Ascending aorta (tissue), 2 donors: ENCODE measurements around the gene ALG5. TPM values are rescaled to one million over a fixed set of nuclear protein-coding genes. Genes with fewer than 3 reads are reported as not detected.

Experiments used
- DNase-seq, 2 donors: peaks; one replicate each; pipeline ENCODE4 v3.0.0-alpha.2; 2019; ENCODE audit warnings: low spot score in 2 of 2
- H3K27ac ChIP-seq, 2 donors: fragments of 200-600 bp; sonication (generic); one replicate each; pipeline ENCODE4 v1.5.1; 2016 to 2017; ENCODE audit warnings: mild to moderate bottlenecking in 1 of 2
- H3K27me3 ChIP-seq: fragments of 200-600 bp; sonication (generic); one replicate; pipeline ENCODE4 v1.5.1; 2017
- H3K36me3 ChIP-seq, 2 donors: fragments of 200-600 bp; sonication (generic); one replicate each; pipeline ENCODE4 v1.5.1; 2016
- H3K4me1 ChIP-seq, 2 donors: fragments of 200-600 bp; sonication (generic); one replicate each; pipeline ENCODE4 v1.5.1; 2016 to 2017; ENCODE audit warnings: mild to moderate bottlenecking in 1 of 2
- H3K4me3 ChIP-seq, 2 donors: fragments of 200-600 bp; sonication (generic); one replicate each; pipeline ENCODE4 v1.5.1; 2016 to 2017; ENCODE audit warnings: mild to moderate bottlenecking in 1 of 2
- H3K9me3 ChIP-seq, 2 donors: fragments of 200-600 bp; sonication (generic); one replicate each; pipeline ENCODE4 v1.5.1; 2016
- intact Hi-C: fragments of 100-400 bp; cut with DNase I; formaldehyde crosslinking; loops from one replicate; pipeline ENCODE4 v1.15.1; 2023
- total RNA-seq: library from RNA; depleted of rRNA; stranded (reverse); fragments of >200 nt; gene quantifications from one replicate; pipeline ENCODE4 v1.1.0, GENCODE V29; 2016
- TF ChIP-seq, protein P1 (sequence below), 3 experiments: fragments of 200-600 bp in 2 of 3; fragments of 450-650 bp in 1 of 3; sonication (generic) in 2 of 3; IDR thresholded peaks; one replicate each; pipeline ENCODE4 v1.5.1; 2016 to 2019; ENCODE audit warnings: antibody characterized with exemption in 3 of 3, mild to moderate bottlenecking in 1 of 3, moderate library complexity in 1 of 3

The ALG5 gene
- total RNA-seq, 1 donor from 2014 or later = 26.7 TPM

DNA sequence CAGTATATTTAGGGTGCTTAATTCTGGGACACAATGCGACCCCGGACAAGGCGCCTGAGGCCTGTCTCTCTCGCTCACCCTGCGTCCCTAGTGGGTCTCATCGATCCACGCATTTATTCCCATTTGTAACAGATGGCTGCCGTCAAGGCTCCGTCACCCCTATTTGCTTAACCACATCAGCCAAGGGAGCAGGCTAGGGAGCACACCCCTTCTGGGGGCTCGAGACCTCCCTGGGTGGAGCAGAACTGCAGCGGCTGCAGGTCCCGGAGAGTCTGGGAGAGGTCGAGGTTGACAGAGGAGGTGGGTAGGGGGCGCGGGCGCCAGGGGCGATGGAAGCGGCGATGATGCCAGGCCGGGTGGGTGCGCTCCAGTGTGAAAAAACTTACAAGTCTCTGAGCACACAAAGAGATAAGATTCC is 507 bp downstream of the ALG5 start:
- Histone ChIP-seq H3K36me3 (peaks cover 0 to 24% of the 10 kb centered on the region in 2 donors), H3K27ac (peak overlapping the region; percentile 98 to 100), H3K9me3 (no peaks in the 10 kb centered on the region), H3K27me3 (no peaks in the 10 kb centered on the region), H3K4me3 (peak overlapping the region; percentile 88 to 98), H3K4me1 (peaks cover 3 to 5% of the 10 kb centered on the region in 2 donors)
- intact Hi-C loops = loop anchor here (1.0 to 5.0 kb wide), 2 partner anchors 78 to 651 kb away; partner anchors contain the start of genes SMAD9 and SPART
- no peak for DNase-seq
- TF ChIP-seq, protein P1, sequence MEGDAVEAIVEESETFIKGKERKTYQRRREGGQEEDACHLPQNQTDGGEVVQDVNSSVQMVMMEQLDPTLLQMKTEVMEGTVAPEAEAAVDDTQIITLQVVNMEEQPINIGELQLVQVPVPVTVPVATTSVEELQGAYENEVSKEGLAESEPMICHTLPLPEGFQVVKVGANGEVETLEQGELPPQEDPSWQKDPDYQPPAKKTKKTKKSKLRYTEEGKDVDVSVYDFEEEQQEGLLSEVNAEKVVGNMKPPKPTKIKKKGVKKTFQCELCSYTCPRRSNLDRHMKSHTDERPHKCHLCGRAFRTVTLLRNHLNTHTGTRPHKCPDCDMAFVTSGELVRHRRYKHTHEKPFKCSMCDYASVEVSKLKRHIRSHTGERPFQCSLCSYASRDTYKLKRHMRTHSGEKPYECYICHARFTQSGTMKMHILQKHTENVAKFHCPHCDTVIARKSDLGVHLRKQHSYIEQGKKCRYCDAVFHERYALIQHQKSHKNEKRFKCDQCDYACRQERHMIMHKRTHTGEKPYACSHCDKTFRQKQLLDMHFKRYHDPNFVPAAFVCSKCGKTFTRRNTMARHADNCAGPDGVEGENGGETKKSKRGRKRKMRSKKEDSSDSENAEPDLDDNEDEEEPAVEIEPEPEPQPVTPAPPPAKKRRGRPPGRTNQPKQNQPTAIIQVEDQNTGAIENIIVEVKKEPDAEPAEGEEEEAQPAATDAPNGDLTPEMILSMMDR (IDR thresholded peaks at IDR 0.05) = no peak

DNA sequence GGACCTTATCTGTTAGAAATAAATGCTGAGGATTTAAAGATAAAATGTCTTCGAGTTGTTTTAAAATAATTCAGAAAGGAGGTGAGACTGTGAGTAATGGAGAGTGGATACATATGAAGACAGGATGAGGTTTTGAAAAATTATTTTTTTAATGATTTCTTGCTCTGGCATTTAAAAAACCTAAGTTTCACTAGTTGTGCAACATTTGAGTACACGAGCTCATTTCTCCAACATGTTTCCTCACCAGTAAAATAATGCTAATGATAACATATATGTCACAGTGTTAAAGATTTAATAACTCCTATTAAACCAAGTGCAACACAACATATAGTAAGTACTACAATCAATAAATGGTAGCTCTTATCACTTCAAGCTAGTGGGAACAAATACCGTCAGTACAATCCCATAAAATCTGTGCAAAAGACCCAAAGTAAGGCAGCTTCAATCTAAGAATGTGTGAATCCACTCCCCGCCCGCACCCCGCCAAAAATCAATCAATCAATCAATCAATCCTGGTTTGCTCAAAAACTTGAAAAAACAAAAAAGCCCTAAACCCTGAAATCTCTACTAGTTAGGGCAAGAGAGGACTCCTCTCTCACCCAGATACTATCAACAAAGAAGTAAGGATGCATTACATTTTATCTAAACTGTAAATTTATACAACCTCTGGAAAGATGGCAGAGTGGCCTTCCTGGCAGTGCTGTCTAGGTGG is 1.3 kb downstream of the ALG5 start:
- Histone ChIP-seq H3K27ac (peak overlapping the region; percentile 98 to 100), H3K36me3 (peaks cover 5 to 24% of the 10 kb centered on the region in 2 donors), H3K4me3 (peak overlapping the region; percentile 88 to 98), H3K4me1 (peaks cover 3 to 5% of the 10 kb centered on the region in 2 donors), H3K27me3 (no peaks in the 10 kb centered on the region), H3K9me3 (no peaks in the 10 kb centered on the region)
- DNase-seq = no peak
- intact Hi-C loops = loop anchor here (5.0 kb wide), 1 partner anchor 651 kb away; the partner anchor contains the start of gene SPART
- TF ChIP-seq, protein P1 (IDR thresholded peaks at IDR 0.05) = no peak

DNA sequence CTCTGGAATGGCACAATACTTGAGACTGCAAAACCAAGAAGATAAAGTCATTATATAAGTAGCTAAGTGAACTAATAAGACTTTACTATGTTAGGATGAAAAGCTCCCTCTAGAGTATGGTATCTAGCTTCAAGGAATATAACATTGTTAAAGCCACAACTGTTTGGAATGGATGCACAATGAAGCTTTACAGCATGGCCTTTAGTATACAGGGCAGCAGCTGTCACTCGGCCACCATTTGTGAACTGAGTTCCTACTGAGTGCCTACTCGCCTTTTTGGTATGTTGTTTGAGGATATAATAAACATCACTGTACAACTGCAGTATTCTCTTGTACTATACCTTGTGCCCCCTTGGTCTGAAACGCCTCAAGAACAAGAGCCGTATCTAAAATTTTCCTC is 6.8 kb downstream of the ALG5 start:
- H3K4me3 ChIP-seq = no peak overlapping the region
- TF ChIP-seq, protein P1 (IDR thresholded peaks at IDR 0.05) = no peak
- no peaks in the 10 kb centered on the region for H3K27me3 ChIP-seq
- no peak overlapping the region for H3K27ac ChIP-seq
- intact Hi-C loops = no loop called here
- H3K36me3 ChIP-seq = peaks cover 53 to 76% of the 10 kb centered on the region in 2 donors
- H3K9me3 ChIP-seq = no peaks in the 10 kb centered on the region
- H3K4me1 ChIP-seq = no peaks in the 10 kb centered on the region
- no peak for DNase-seq

DNA sequence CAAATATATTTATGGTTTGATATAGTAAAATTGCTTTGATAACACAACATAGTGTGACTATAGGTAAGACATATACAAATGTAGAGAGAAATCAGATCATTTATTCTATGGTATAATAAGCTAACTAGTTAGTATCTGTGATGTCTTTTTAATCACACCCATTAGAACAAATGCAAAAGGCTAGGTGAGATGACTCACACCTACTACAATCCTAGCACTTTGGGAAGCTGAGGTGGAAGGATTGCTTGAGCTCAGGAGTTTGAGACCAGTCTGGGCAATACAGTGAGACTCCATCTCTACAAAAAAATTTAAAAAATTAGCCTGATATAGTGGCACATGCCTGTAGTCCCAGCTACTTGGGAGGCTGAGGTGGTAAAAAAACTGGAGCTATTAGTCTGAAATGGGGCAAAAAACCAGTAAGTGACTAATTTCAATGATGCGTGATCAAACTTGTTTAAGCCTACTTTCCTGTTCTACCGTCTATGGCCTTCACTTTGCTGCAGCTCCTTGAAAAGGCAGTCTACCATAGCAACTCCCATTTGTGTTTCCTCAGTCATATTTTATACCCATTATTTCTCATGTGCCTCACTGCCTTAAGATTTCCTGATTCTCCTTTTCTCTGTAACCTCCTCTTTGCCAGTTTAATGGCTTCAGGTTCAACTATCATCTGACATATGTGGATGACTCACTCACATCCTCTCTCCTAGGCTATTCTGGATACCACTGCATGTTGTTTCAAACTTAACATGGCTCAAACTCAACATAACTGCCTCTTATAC is 12.5 kb downstream of the ALG5 start:
- no peaks in the 10 kb centered on the region for H3K9me3 ChIP-seq
- H3K27me3 ChIP-seq = no peaks in the 10 kb centered on the region
- H3K36me3 ChIP-seq = peaks cover 52 to 86% of the 10 kb centered on the region in 2 donors
- TF ChIP-seq, protein P1 (IDR thresholded peaks at IDR 0.05) = no peak
- no peak for DNase-seq
- H3K27ac ChIP-seq = no peak overlapping the region
- no peaks in the 10 kb centered on the region for H3K4me1 ChIP-seq
- intact Hi-C loops = no loop called here
- H3K4me3 ChIP-seq = no peak overlapping the region

DNA sequence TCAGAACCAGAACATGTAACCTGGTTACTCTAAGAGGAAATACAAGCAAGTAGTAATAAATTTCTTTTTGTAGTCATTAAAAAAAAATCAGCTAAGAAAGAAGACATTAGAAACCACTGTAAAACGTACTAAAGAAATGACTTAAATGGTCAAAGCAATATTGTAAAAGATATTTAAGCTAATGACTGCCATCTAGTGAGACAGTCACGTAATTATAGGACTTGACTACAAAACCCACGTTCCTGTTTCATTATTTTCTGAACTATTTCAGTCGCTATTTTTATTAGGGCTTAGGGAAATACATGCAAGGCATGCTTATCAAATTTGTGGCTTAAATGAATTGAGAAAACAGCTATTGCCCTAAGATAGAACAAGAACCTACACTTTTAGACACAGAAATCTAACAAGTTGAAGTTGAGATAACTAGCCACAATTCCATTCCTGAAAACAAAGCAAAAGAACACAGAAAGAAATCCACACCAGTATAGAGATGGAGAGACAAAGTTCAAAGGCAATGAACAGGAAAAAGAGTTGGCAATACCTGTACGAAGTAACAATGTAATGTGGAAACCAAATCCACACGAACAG is 17.9 kb downstream of the ALG5 start:
- H3K4me1 ChIP-seq = no peaks in the 10 kb centered on the region
- DNase-seq = no peak
- H3K27ac ChIP-seq = no peak overlapping the region
- no peaks in the 10 kb centered on the region for H3K27me3 ChIP-seq
- TF ChIP-seq, protein P1 (IDR thresholded peaks at IDR 0.05) = peak; percentile 22 to 60 (median 49)
- intact Hi-C loops = loop anchor here (1.0 to 5.0 kb wide), 3 partner anchors 123 to 559 kb away; no protein-coding TSS in a partner anchor
- peaks cover 12 to 57% of the 10 kb centered on the region in 2 donors for H3K36me3 ChIP-seq
- no peak overlapping the region for H3K4me3 ChIP-seq
- H3K9me3 ChIP-seq = no peaks in the 10 kb centered on the region
